Hematopoietic multipotent progenitor cell treated with erythropoietin and hydrocortisone succinate and interleukin-3 and kit ligand, for 4 days (in vitro differentiated cells): ENCODE data around the gene BOLA1.

Source experiments
- DNase-seq: peaks from one replicate; pipeline ENCODE4 v3.0.0-alpha.2; 2015

BOLA1 gene

GRCh38 chr1:149887456-149888246, 11.7 kb upstream of the BOLA1 start:
- peak; percentile 99 for DNase-seq

GRCh38 chr1:149888247-149888998, 10.9 kb upstream of the BOLA1 start:
- DNase-seq, result peak; percentile 98

- DNase-seq, result no peak
Measured at GRCh38 chr1:149888999-149889289, 10.4 kb upstream of the BOLA1 start.

- no peak for DNase-seq
Measured at GRCh38 chr1:149896575-149896974, 2.8 kb upstream of the BOLA1 start.

- no peak for DNase-seq
Measured at GRCh38 chr1:149903836-149904491, 4.6 kb downstream of the BOLA1 start.

GRCh38 chr1:149906570-149907075, 7.3 kb downstream of the BOLA1 start:
- peak; percentile 72 for DNase-seq

GRCh38 chr1:149914545-149914944, 15.2 kb downstream of the BOLA1 start:
- no peak for DNase-seq

GRCh38 chr1:149915429-149916192, 16.2 kb downstream of the BOLA1 start:
- DNase-seq, result peak; percentile 46

GRCh38 chr1:149916193-149916897, 17.0 kb downstream of the BOLA1 start:
- DNase-seq, result peak; percentile 58

GRCh38 chr1:149916898-149917252, 17.5 kb downstream of the BOLA1 start:
- DNase-seq, result no peak

GRCh38 chr1:149917571-149918144, 18.3 kb downstream of the BOLA1 start, which contains the start of gene SV2A:
TSS of gene SV2A (minus strand) at chr1:149917844. CDS start at chr1:149913840, 4,004 bp downstream.
- DNase-seq, result peak; percentile 76

GRCh38 chr1:149923626-149924025, 24.3 kb downstream of the BOLA1 start:
- peak; percentile 79 for DNase-seq

GRCh38 chr1:149925345-149925744, 26.0 kb downstream of the BOLA1 start:
- peak; percentile 31 for DNase-seq

- no peak for DNase-seq
Measured at GRCh38 chr1:149925751-149926150, 26.4 kb downstream of the BOLA1 start.

- no peak for DNase-seq
Measured at GRCh38 chr1:149926296-149926695, 26.9 kb downstream of the BOLA1 start.

- no peak for DNase-seq
Measured at GRCh38 chr1:149927056-149927562, 27.7 kb downstream of the BOLA1 start.

- DNase-seq, result peak; percentile 98
Measured at GRCh38 chr1:149927563-149928400, 28.4 kb downstream of the BOLA1 start, which contains the start of gene SF3B4. TSS of gene SF3B4 (minus strand) at chr1:149927803. CDS start at chr1:149927759, 44 bp downstream.

- no peak for DNase-seq
Measured at GRCh38 chr1:149928401-149928724, 29.0 kb downstream of the BOLA1 start.

GRCh38 chr1:149929856-149930255, 30.5 kb downstream of the BOLA1 start:
- DNase-seq, result no peak

GRCh38 chr1:149931212-149931790, 31.9 kb downstream of the BOLA1 start:
- DNase-seq, result no peak
